SU-DHL-6 (cell line): ENCODE results near the gene WNT3.

Experiments
- H2AFZ ChIP-seq: fragments of 200-600 bp; sonication (generic); 2 replicates; pipeline ENCODE4 v1.6.1; 2014; ENCODE audit warnings: low read depth, mild to moderate bottlenecking, moderate library complexity, mixed read lengths, antibody characterized with exemption, low read length; ENCODE audit not compliant: severe bottlenecking
- H3F3A ChIP-seq: fragments of 200-600 bp; shearing (Covaris generic); 2 replicates; pipeline ENCODE4 v1.6.0; 2016; ENCODE audit warnings: antibody characterized with exemption, mild to moderate bottlenecking; ENCODE audit not compliant: insufficient read depth
- H3K27ac ChIP-seq: fragments of 200-600 bp; sonication (generic); 2 replicates; pipeline ENCODE4 v1.5.1; 2016; ENCODE audit warnings: low read depth, mild to moderate bottlenecking, low read length, moderate library complexity, mixed read lengths
- H3K27me3 ChIP-seq: fragments of 200-600 bp; sonication (generic), shearing (Covaris generic); 2 replicates; pipeline ENCODE4 v1.6.0; 2014; ENCODE audit warnings: mild to moderate bottlenecking, low read length
- H3K36me3 ChIP-seq: fragments of 200-600 bp; sonication (generic); 2 replicates; pipeline ENCODE4 v1.6.1; 2014; ENCODE audit warnings: mild to moderate bottlenecking, low read length, mixed read lengths
- H3K4me2 ChIP-seq: fragments of 300-600, 200-600 bp; shearing (Covaris generic), sonication (generic); 2 replicates; pipeline ENCODE4 v1.6.0; 2014; ENCODE audit warnings: low read length, low read depth, mild to moderate bottlenecking; ENCODE audit not compliant: poor library complexity, severe bottlenecking
- H3K4me3 ChIP-seq: fragments of 200-600 bp; sonication (generic); 2 replicates; pipeline ENCODE4 v1.5.1; 2014; ENCODE audit warnings: antibody characterized with exemption, low read length, mild to moderate bottlenecking, mixed read lengths; ENCODE audit not compliant: insufficient read depth, poor library complexity, severe bottlenecking
- H3K79me2 ChIP-seq: fragments of 200-600 bp; sonication (generic); 2 replicates; pipeline ENCODE4 v1.6.1; 2014; ENCODE audit warnings: mild to moderate bottlenecking, low read length, moderate library complexity; ENCODE audit not compliant: insufficient read depth
- H3K9ac ChIP-seq: fragments of 200-600 bp; sonication (generic); 2 replicates; pipeline ENCODE4 v1.7.0; 2014; ENCODE audit warnings: mild to moderate bottlenecking, low read length
- H3K9me2 ChIP-seq: fragments of 200-600 bp; sonication (generic); replicated peaks from 2 replicates; pipeline ENCODE4 v1.6.1; 2014; ENCODE audit warnings: low read length; ENCODE audit not compliant: insufficient read depth
- H3K9me3 ChIP-seq: fragments of 200-600 bp; sonication (generic); 2 replicates; pipeline ENCODE4 v1.6.1; 2014; ENCODE audit warnings: low read length, mixed read lengths; ENCODE audit not compliant: insufficient read depth
- H4K20me1 ChIP-seq: fragments of 200-600 bp; sonication (generic); 2 replicates; pipeline ENCODE4 v1.6.1; 2014; ENCODE audit warnings: low read depth, mild to moderate bottlenecking, antibody characterized with exemption, low read length, moderate library complexity, mixed read lengths
- CTCF ChIP-seq: fragments of 200-600 bp; sonication (generic); IDR thresholded peaks from one replicate; pipeline ENCODE4 v1.5.1; 2017; ENCODE audit warnings: antibody characterized with exemption, mild to moderate bottlenecking, low read length, moderate library complexity; ENCODE audit not compliant: insufficient read depth, poor library complexity, severe bottlenecking
- EZH2phosphoT487 ChIP-seq: fragments of 200-600 bp; sonication (generic), shearing (Covaris generic); conservative IDR thresholded peaks from 2 replicates; pipeline ENCODE4 v1.6.1; 2018; ENCODE audit warnings: mild to moderate bottlenecking, antibody characterized with exemption, low read length, moderate library complexity, mixed read lengths

WNT3 gene

DNA sequence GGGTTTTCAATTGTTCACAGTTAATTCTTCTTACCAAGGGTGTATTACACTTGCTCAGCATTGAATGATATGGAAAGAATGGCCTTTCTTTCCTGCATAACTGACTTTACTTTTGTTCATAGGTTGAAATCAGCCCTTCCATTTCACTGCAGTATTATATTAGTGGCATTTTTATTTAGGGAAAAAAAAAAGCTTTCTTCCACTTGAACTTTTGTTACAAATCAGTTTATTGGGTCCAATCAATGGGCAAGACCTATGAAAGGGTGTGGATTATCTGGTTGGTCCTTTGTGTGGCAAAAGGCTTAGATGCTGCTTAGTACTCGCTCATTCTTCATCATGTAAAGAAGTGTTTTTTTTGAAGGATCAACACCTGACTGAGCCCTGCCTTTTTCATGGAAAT is 74.1 kb downstream of the WNT3 start:
- H3K9ac ChIP-seq: no peak overlapping the region
- H3K9me2 ChIP-seq: no peaks in the 10 kb centered on the region
- no peaks in the 10 kb centered on the region for H4K20me1 ChIP-seq
- H3K4me3 ChIP-seq: no peak overlapping the region
- no peaks in the 10 kb centered on the region for H3F3A ChIP-seq
- TF ChIP-seq EZH2phosphoT487 (no peak), CTCF (no peak)
- no peaks in the 10 kb centered on the region for H3K27me3 ChIP-seq
- H3K36me3 ChIP-seq: no peaks in the 10 kb centered on the region
- H3K79me2 ChIP-seq: no peaks in the 10 kb centered on the region
- H3K9me3 ChIP-seq: no peaks in the 10 kb centered on the region
- no peak overlapping the region for H2AFZ ChIP-seq
- no peak overlapping the region for H3K4me2 ChIP-seq
- H3K27ac ChIP-seq: no peak overlapping the region

- H3K79me2 ChIP-seq: no peaks in the 10 kb centered on the region
- H3K4me2 ChIP-seq: no peak overlapping the region
Observed at GRCh38 chr17:46742565-46743270, 75.8 kb downstream of the WNT3 start.

DNA sequence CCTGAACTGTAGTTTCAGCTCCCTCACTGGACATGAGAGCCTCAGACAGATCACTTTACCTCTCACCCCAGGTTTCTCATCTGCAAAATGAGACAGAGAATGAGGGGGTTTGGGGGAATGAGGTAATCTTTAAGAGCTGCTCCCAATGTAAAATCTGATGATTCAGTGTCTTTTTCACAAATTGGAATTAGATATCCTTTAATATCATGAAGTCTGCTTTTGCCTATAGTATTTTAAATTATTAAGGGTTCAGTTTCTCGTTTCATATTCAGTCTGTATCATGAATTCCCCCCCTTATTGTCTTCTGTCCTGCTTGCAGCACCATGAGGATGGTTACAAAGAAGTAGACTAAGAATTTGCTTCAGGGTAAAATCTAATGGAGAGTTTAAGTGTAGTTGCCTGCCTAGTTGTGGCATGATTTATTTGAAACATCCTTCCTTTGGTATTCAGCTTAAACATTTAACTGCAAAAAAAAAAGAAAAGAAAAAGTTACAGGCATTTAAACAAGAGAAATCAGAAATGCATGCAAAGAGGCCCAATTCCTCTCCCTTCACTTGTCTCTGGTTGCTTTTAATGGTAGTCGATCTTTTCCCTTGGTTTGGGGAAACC is 77.3 kb downstream of the WNT3 start:
- Histone ChIP-seq H3K9me3 (no peaks in the 10 kb centered on the region), H3K9ac (no peak overlapping the region), H3F3A (no peaks in the 10 kb centered on the region), H4K20me1 (no peaks in the 10 kb centered on the region), H3K4me2 (no peak overlapping the region), H3K4me3 (no peak overlapping the region), H3K27me3 (no peaks in the 10 kb centered on the region), H3K27ac (no peak overlapping the region), H3K79me2 (no peaks in the 10 kb centered on the region), H2AFZ (no peak overlapping the region), H3K36me3 (no peaks in the 10 kb centered on the region), H3K9me2 (no peaks in the 10 kb centered on the region)
- TF ChIP-seq EZH2phosphoT487: no peak
- no peak for TF ChIP-seq CTCF

More at GRCh38 chr17:46742565-46743270, 75.8 kb downstream of the WNT3 start:
- H3K9me2 ChIP-seq: no peaks in the 10 kb centered on the region
- no peak overlapping the region for H3K4me3 ChIP-seq
- H3K36me3 ChIP-seq: no peaks in the 10 kb centered on the region
- H3K9me3 ChIP-seq: no peaks in the 10 kb centered on the region
- no peaks in the 10 kb centered on the region for H4K20me1 ChIP-seq
- no peaks in the 10 kb centered on the region for H3F3A ChIP-seq
- H2AFZ ChIP-seq: no peak overlapping the region
- H3K27ac ChIP-seq: no peak overlapping the region
- no peaks in the 10 kb centered on the region for H3K27me3 ChIP-seq
- H3K9ac ChIP-seq: no peak overlapping the region
- TF ChIP-seq EZH2phosphoT487 (no peak), CTCF (no peak)
